H9 (cell line): ENCODE data around the gene DTD1. TPM values are rescaled to one million over a fixed set of nuclear protein-coding genes. Genes with fewer than 3 reads are reported as not detected.

Experiments used
- DNase-seq: peaks from one replicate; pipeline ENCODE4 v3.0.0-alpha.2; 2017
- H2AFZ ChIP-seq: one replicate; pipeline ENCODE4 v1.6.1; 2013; ENCODE audit warnings: mild to moderate bottlenecking, low read length, control low read depth, moderate library complexity
- H2AK5ac ChIP-seq: 2 replicates; pipeline ENCODE4 v1.6.1; 2013; ENCODE audit warnings: low read length, control low read depth, mixed read lengths; ENCODE audit not compliant: insufficient read length
- H2BK120ac ChIP-seq: one replicate; pipeline ENCODE4 v1.6.1; 2013; ENCODE audit warnings: low read depth, mild to moderate bottlenecking, low read length, control low read depth, inconsistent platforms; ENCODE audit not compliant: poor library complexity, severe bottlenecking
- H2BK12ac ChIP-seq: 2 replicates; pipeline ENCODE4 v1.6.1; 2013; ENCODE audit warnings: low read length, control low read depth, mixed read lengths, low read depth; ENCODE audit not compliant: insufficient read length
- H2BK15ac ChIP-seq: 2 replicates; pipeline ENCODE4 v1.6.1; 2013; ENCODE audit warnings: low read depth, low read length, control low read depth
- H2BK20ac ChIP-seq: one replicate; pipeline ENCODE4 v1.6.1; 2013; ENCODE audit warnings: low read depth, mild to moderate bottlenecking, low read length, control low read depth, inconsistent platforms; ENCODE audit not compliant: poor library complexity, severe bottlenecking
- H2BK5ac ChIP-seq: 2 replicates; pipeline ENCODE4 v1.6.1; 2013; ENCODE audit warnings: low read length, control low read depth, mixed read lengths; ENCODE audit not compliant: insufficient read length
- H3K14ac ChIP-seq: 2 replicates; pipeline ENCODE4 v1.6.1; 2013; ENCODE audit warnings: low read length, control low read depth; ENCODE audit not compliant: insufficient read depth
- H3K18ac ChIP-seq: 2 replicates; pipeline ENCODE4 v1.6.1; 2013; ENCODE audit warnings: low read depth, mild to moderate bottlenecking, mixed read lengths, low read length, control low read depth; ENCODE audit not compliant: insufficient read length
- H3K23ac ChIP-seq: 2 replicates; pipeline ENCODE4 v1.6.1; 2013; ENCODE audit warnings: low read length, control low read depth, mixed read lengths, low read depth; ENCODE audit not compliant: insufficient read length
- H3K23me2 ChIP-seq: 2 replicates; pipeline ENCODE4 v1.6.1; 2013; ENCODE audit warnings: low read depth, mild to moderate bottlenecking, mixed read lengths, low read length, control low read depth; ENCODE audit not compliant: insufficient read length, poor library complexity, severe bottlenecking
- H3K27ac ChIP-seq: 2 replicates; pipeline ENCODE4 v1.5.1; 2013; ENCODE audit warnings: low read length, control low read depth, mixed read lengths, low read depth; ENCODE audit not compliant: insufficient read length
- H3K27me3 ChIP-seq: 2 replicates; pipeline ENCODE4 v1.6.1; 2013; ENCODE audit warnings: low read length, control low read depth, inconsistent platforms; ENCODE audit not compliant: insufficient read depth
- H3K4ac ChIP-seq: 2 replicates; pipeline ENCODE4 v1.6.1; 2013; ENCODE audit warnings: low read depth, mild to moderate bottlenecking, control low read depth, inconsistent platforms, low read length, moderate library complexity
- H3K4me1 ChIP-seq: 2 replicates; pipeline ENCODE4 v1.6.1; 2013; ENCODE audit warnings: low read length, control low read depth, inconsistent platforms; ENCODE audit not compliant: insufficient read depth
- H3K4me2 ChIP-seq: 2 replicates; pipeline ENCODE4 v1.6.1; 2013; ENCODE audit warnings: low read length, control low read depth, mixed read lengths; ENCODE audit not compliant: insufficient read length, insufficient read depth
- H3K56ac ChIP-seq: 2 replicates; pipeline ENCODE4 v1.6.1; 2013; ENCODE audit warnings: low read depth, mild to moderate bottlenecking, mixed read lengths, low read length, control low read depth; ENCODE audit not compliant: insufficient read length
- H3K79me1 ChIP-seq: 2 replicates; pipeline ENCODE4 v1.6.1; 2013; ENCODE audit warnings: low read depth, mild to moderate bottlenecking, moderate library complexity, low read length, control low read depth, inconsistent platforms; ENCODE audit not compliant: insufficient read depth, poor library complexity, severe bottlenecking
- H3K79me2 ChIP-seq: 2 replicates; pipeline ENCODE4 v1.6.1; 2013; ENCODE audit warnings: low read length, control low read depth, inconsistent platforms; ENCODE audit not compliant: insufficient read depth
- H3K9ac ChIP-seq: 2 replicates; pipeline ENCODE4 v1.6.1; 2013; ENCODE audit warnings: low read length, control low read depth, mixed read lengths; ENCODE audit not compliant: insufficient read length; ENCODE audit errors: extremely low read depth
- H3K9me3 ChIP-seq: one replicate; pipeline ENCODE4 v1.6.1; 2013; ENCODE audit warnings: low read depth, low read length, inconsistent platforms; ENCODE audit not compliant: control insufficient read depth
- H3T11ph ChIP-seq: one replicate; pipeline ENCODE4 v1.6.1; 2013; ENCODE audit warnings: mild to moderate bottlenecking, low read length, control low read depth, inconsistent platforms
- H4K20me1 ChIP-seq: one replicate; pipeline ENCODE4 v1.6.1; 2013; ENCODE audit not compliant: control insufficient read depth, insufficient read length, insufficient read depth
- H4K5ac ChIP-seq: 2 replicates; pipeline ENCODE4 v1.6.1; 2013; ENCODE audit warnings: low read depth, mild to moderate bottlenecking, mixed read lengths, low read length, control low read depth; ENCODE audit not compliant: insufficient read length
- H4K8ac ChIP-seq: replicated peaks from 2 replicates; pipeline ENCODE4 v1.6.1; 2013; ENCODE audit warnings: low read length, control low read depth, mixed read lengths, low read depth; ENCODE audit not compliant: insufficient read length
- H4K91ac ChIP-seq: 2 replicates; pipeline ENCODE4 v1.6.1; 2013; ENCODE audit warnings: low read depth, mild to moderate bottlenecking, moderate library complexity, mixed read lengths, low read length, control low read depth; ENCODE audit not compliant: insufficient read length
- H3K27ac Mint-ChIP-seq, 3 experiments: 2 replicates in 2 of 3; 3 replicates in 1 of 3; pipeline ENCODE4 v1.8.0; 2020 to 2021; ENCODE audit warnings: mixed read lengths in 3 of 3, mild to moderate bottlenecking in 1 of 3, moderate library complexity in 1 of 3
- H3K27me3 Mint-ChIP-seq: 2 replicates; pipeline ENCODE4 v1.8.0; 2021; ENCODE audit warnings: low read depth, mild to moderate bottlenecking, moderate library complexity, mixed read lengths
- H3K36me3 Mint-ChIP-seq, 3 experiments: 2 replicates in 2 of 3; 3 replicates in 1 of 3; pipeline ENCODE4 v1.8.0; 2020 to 2021; ENCODE audit warnings: low read depth in 3 of 3, mixed read lengths in 3 of 3; ENCODE audit not compliant: insufficient read depth in 1 of 3
- H3K4me1 Mint-ChIP-seq, 2 experiments: 2 replicates each; pipeline ENCODE4 v1.8.0; 2020; ENCODE audit warnings: mixed read lengths in 2 of 2
- H3K4me3 Mint-ChIP-seq, 2 experiments: 2 replicates in 1 of 2; 3 replicates in 1 of 2; pipeline ENCODE4 v1.8.0; 2020 to 2021; ENCODE audit warnings: mild to moderate bottlenecking in 2 of 2, mixed read lengths in 2 of 2, moderate library complexity in 1 of 2
- H3K9me3 Mint-ChIP-seq, 2 experiments: 2 replicates in 1 of 2; 3 replicates in 1 of 2; pipeline ENCODE4 v1.8.0; 2020; ENCODE audit warnings: mild to moderate bottlenecking in 2 of 2, mixed read lengths in 2 of 2, moderate library complexity in 1 of 2
- CTCF ChIP-seq: fragments of 200-600 bp; sonication (generic); conservative IDR thresholded peaks from 3 replicates; pipeline ENCODE4 v1.8.0; 2021; ENCODE audit warnings: antibody characterized with exemption, mild to moderate bottlenecking
- whole genome bisulfite sequencing: extraction: QIAGEN DNeasy Blood & Tissue Kit; methylation state at CpG from one replicate; pipeline ENCODE4 v1.1.7; 2013; ENCODE audit warnings: missing lambda C conversion rate, low lambda C conversion rate, mixed read lengths; ENCODE audit not compliant: insufficient read length; ENCODE audit errors: extremely low coverage; 5-methylcytosine and 5-hydroxymethylcytosine counted together
- total RNA-seq: library from RNA; stranded (reverse); gene quantifications from 2 replicates; pipeline ENCODE4 v1.2.1, GENCODE V29; 2021

Gene DTD1
- total RNA-seq, 1 experiment from 2014 or later: 62.0 TPM

- no peak overlapping the region for H4K8ac ChIP-seq
- no peak overlapping the region for H3K23ac ChIP-seq
- no CpG with 5 or more reads among the region's 3 CpGs for WGBS
- TF ChIP-seq CTCF: no peak
- no peaks in the 10 kb centered on the region for H3K79me2 ChIP-seq
- no peaks in the 10 kb centered on the region for H3K9me3 ChIP-seq
- H3K9ac ChIP-seq: no peak overlapping the region
- no peak overlapping the region for H4K91ac ChIP-seq
- no peak overlapping the region for H3K14ac ChIP-seq
- H3K4me1 Mint-ChIP-seq: peaks cover 0 to 3% of the 10 kb centered on the region in 2 experiments; a peak in 1 of 4 replicates
- H3K23me2 ChIP-seq: no peaks in the 10 kb centered on the region
- H2BK15ac ChIP-seq: no peak overlapping the region
- no peak overlapping the region for H3K27ac ChIP-seq
- H2AK5ac ChIP-seq: no peak overlapping the region
- H2BK5ac ChIP-seq: no peak overlapping the region
- peaks cover 0 to 6% of the 10 kb centered on the region in 2 experiments; a peak in 3 of 5 replicates for H3K9me3 Mint-ChIP-seq
- H3K56ac ChIP-seq: no peak overlapping the region
- H4K20me1 ChIP-seq: no peaks in the 10 kb centered on the region
- H3K27me3 ChIP-seq: no peaks in the 10 kb centered on the region
- H3K79me1 ChIP-seq: no peaks in the 10 kb centered on the region
- no peak for DNase-seq
- H2BK12ac ChIP-seq: no peak overlapping the region
- no peak overlapping the region; a peak in 2 of 7 replicates for H3K27ac Mint-ChIP-seq
- peaks cover 9% of the 10 kb centered on the region for H3K27me3 Mint-ChIP-seq
- no peak overlapping the region for H3K4me3 Mint-ChIP-seq
- H3K36me3 Mint-ChIP-seq: 0 out of 7 replicates have a peak, but pooled peaks cover 0 to 2% (median 0%) of the 10 kb centered on the region in 3 experiments
- H4K5ac ChIP-seq: no peak overlapping the region
- H3K4me1 ChIP-seq: no peaks in the 10 kb centered on the region
- H2BK120ac ChIP-seq: no peak overlapping the region
- H3K4ac ChIP-seq: no peak overlapping the region
- no peak overlapping the region for H3K18ac ChIP-seq
- H2AFZ ChIP-seq: no peak overlapping the region
- H3T11ph ChIP-seq: no peak overlapping the region
- H2BK20ac ChIP-seq: no peak overlapping the region
- H3K4me2 ChIP-seq: no peak overlapping the region
These were observed 193.7 kb downstream of the DTD1 start for GRCh38 chr20:18781509-18781908.
